Hepatic stellate cell (primary cell): ENCODE results near the gene ZFYVE21.

ENCODE experiments used
- DNase-seq: peaks from one replicate; pipeline ENCODE4 v3.0.0; 2011; ENCODE audit warnings: low spot score

The ZFYVE21 gene

DNA sequence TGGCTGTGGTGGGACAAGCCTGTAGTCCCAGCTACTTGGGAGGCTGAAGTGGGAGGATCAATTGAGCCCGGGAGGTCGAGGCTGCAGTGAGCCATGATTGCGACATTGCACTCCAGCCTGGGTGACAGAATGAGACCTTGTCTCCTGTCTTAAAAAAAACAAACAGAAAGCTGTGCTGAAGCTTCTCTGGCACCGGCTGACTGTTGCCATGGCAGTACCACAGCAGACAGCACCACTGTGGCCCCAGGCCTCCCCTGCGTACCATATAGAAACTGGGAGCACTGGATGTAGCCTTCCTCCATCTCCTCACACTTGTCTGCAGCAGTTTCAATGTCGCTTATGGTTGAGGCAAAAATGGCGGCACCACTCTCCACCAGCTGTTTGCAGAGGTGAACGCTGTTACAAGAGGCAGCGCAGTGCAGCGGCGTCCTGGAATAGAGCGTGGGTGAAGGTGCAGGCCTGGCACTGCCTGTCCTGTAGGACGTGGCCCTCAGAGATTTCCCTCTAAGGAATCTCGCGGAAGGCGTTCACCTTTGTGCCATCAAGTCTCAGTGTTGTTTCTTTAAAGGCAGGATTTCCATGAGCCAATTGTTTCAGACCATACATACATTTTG is 21.9 kb downstream of the ZFYVE21 start:
- DNase-seq: no peak

- DNase-seq: no peak
Observed at GRCh38 chr14:103738166-103738565, 22.6 kb downstream of the ZFYVE21 start.

DNA sequence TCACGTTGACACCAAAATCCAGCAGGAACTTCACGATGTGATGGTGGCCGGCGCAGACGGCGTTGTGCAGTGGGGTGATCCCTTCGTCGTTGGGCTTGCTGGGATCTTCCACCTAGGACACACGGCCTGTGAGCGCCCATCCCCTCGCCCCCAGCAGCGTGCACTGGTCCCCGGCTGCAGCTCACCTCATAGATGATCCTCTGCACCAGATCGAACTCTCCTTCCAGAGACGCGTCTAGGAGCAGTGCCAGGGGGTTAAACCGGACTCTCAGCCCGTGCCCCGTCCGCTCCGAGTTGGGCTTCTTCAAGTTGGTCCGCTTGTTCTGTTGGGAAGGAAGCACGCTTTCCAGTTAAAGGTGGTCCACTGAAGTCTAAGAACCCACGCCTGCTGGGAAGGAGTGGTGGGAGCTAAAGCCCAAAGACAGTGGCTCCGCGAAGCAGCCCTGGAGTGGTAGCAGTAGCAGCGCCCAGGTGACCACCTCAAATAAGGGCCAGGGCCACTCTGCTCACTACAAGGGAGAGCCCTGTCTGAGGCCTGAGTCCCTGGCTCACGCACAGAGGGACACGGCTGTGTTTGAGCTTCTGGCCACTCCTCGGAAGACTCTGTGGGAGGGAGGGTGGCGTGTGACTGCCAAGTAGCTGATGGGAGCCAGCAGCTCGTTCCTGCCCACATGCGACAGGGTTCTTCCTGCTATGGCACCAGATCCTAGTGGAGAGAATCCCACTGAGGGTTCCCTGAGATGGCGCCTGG is 23.3 kb downstream of the ZFYVE21 start:
- no peak for DNase-seq

- no peak for DNase-seq
Observed at GRCh38 chr14:103739466-103739792, 23.8 kb downstream of the ZFYVE21 start.

GRCh38 chr14:103739793-103740501 is 24.3 kb downstream of the ZFYVE21 start:
- DNase-seq: no peak

DNA sequence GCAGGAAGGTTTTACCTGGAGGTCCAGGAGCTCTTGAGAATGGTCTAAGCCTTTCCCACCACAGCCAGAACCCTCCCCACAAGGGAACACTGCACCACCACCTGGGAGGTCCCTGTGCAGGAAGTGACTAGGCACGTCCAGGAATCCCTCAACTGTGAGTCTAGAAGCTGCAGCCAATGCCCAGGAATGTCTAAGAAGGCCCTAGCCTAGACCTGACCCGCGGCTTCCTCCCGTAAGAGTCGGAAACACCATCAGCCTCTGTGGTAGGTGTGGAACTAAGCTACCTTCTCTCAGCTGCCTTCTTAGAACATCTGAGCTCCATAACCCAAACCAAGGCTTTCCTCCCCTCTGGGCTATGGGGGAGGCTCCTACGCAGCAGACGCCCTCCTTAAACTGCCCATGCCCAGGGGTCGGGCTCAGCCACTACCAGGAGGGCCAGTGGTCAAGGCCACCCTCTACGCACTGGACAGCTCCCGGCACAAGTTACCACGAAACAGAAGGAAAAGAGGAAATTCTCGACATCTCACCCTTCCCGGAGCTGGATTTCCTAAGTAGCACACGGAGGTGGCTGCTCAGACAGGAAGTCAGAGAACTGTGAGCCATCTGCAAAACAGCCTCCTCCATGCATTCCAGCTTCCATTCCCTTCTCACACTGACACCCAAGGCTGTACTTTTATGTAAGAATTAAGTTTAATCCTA is 25.5 kb downstream of the ZFYVE21 start:
- DNase-seq: no peak

DNA sequence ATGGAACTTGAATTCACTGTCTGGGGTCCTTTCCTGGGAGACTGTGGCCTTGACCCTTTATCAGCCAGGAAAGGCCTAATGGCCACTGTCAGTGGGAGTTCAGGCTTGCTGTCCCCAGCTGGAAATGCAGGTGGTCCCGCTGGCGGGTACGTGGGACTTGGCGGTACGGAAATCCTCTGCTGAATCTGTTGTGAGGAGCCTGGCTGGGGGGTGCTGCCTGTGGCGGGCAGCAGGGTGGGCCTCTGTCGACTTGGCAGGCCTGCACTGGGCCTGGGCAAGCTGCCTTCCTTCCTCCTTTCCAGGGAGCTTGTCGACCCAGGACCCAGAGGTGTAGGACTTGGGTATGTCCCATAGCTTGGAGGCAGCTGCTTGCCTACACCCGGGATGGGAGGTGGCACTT is 26.3 kb downstream of the ZFYVE21 start:
- no peak for DNase-seq

- no peak for DNase-seq
Observed at GRCh38 chr14:103742499-103743255, 27.1 kb downstream of the ZFYVE21 start.

DNA sequence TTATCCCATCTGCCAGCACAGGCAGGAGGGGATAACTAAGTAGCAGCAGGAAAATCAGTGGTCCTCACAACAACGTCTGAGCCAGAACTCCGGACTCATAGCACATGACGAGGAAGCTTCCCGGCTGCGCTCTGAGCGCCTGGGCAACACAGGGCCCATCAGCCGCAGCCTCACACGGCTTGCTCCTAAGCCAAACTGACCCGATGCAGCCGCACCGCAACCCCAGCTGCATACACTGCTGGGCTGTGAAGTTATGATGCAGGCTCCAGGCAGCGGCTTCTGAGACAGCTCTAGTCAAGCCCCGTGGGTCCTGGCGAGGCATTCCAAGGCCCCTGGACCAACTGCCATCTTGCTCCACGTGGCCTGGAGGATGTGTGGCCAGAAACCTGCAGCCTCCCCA is 28.1 kb downstream of the ZFYVE21 start:
- no peak for DNase-seq

GRCh38 chr14:103744621-103745395 is 29.2 kb downstream of the ZFYVE21 start:
- no peak for DNase-seq

GRCh38 chr14:103745424-103745823 is 29.8 kb downstream of the ZFYVE21 start:
- DNase-seq: no peak

DNA sequence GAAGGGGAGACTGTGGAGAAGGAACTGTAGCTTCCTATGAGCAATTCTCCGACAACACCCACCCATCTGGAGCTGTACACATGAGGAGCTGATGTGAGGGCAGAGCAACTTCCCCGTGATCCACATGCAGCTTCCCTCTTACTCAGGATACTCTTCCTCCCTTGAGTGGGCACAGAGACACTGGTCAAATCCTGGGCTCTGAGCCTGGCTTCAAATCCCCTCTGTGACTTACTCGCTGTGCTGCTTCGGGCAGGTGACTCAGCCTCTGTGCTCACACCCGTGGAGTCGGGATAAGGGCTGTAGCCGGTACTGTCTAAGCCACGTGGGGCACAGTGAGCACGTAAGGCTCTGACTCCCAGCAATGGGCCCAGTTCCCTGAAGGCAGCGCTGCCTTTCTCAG is 31.1 kb downstream of the ZFYVE21 start:
- DNase-seq: no peak

DNA sequence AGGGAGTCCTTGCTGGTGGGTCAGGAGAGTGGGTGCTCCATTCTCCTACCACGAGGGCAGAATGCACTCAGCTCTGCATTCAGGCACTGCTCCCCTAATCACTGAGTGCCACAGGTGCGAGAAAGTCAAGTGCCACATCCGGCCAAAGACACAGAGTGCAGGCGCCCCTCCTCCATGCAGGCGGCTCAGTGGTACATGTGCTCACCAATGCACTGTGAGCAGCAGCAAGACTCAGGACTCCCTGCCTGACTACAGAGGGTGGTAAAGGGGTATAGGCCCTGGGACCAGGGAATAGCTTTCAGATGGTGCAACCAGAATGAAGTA is 32.9 kb downstream of the ZFYVE21 start:
- DNase-seq: no peak

GRCh38 chr14:103749452-103749851 is 33.8 kb downstream of the ZFYVE21 start:
- DNase-seq: no peak

- DNase-seq: no peak
Observed at GRCh38 chr14:103749860-103750259, 34.2 kb downstream of the ZFYVE21 start.

GRCh38 chr14:103753774-103754173 is 38.2 kb downstream of the ZFYVE21 start:
- DNase-seq: no peak

GRCh38 chr14:103755060-103755459 is 39.5 kb downstream of the ZFYVE21 start:
- no peak for DNase-seq

- no peak for DNase-seq
Observed at GRCh38 chr14:103758059-103758776, 42.6 kb downstream of the ZFYVE21 start.

DNA sequence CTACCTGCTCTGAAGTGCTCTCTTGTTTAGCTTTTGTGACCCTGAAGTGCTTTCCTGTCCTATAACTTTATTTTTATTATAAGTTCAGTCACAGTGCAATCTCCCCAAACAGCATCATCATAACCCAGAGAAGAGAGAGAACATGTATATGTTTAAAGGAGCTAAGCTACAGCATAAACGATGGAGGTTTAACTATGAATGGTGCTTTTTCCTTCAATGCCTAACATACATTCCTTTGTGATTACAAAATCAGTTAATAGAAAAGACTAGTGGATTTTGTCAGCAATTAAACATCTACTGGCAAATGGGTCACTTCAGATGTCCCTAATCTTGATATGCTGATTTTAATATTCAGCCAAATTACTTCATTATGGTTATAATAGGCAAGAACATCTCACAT is 46.4 kb downstream of the ZFYVE21 start:
- DNase-seq: peak; percentile 16

DNA sequence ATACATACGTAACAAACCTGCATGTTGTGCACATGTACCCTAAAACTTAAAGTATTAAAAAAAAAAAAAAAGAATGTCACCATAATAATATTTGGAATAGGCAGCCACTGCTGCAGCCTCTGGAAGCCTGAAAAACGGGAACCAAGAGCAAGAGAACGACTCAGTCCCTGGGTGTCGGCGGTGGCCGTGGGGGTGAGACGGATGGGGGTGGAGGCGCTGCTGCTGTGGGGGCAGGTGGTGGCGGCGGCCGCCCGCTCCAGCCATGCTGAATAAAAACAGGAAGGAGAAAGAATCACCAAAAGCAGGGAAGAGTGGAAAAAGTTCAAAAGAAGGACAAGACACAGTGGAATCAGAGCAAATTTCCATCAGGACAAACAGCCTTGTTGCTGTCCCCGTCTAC is 46.9 kb downstream of the ZFYVE21 start:
- DNase-seq: no peak
